ENCODE data around the gene SENP5.

DNA sequence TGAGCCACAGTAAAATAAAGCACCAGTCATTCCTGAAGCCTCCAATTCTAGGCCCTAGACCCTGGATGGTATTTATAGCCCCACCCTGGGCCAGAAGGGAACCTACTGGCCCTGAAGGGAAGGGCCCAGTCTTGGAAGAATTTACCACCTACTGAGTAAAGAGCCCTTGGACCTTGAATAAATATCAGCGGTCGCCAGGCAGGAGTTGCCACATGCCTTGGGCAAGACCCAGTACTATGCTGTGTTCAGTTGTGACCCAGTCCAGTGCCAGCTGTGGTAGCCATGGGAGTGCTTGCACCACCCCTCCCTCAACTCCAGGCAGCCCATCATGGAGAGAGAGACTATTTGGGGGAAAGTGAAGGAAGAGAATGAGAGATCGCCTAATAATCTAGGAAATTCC lies 47.7 kb downstream of the SENP5 start:
- TF ChIP-seq, protein P1, sequence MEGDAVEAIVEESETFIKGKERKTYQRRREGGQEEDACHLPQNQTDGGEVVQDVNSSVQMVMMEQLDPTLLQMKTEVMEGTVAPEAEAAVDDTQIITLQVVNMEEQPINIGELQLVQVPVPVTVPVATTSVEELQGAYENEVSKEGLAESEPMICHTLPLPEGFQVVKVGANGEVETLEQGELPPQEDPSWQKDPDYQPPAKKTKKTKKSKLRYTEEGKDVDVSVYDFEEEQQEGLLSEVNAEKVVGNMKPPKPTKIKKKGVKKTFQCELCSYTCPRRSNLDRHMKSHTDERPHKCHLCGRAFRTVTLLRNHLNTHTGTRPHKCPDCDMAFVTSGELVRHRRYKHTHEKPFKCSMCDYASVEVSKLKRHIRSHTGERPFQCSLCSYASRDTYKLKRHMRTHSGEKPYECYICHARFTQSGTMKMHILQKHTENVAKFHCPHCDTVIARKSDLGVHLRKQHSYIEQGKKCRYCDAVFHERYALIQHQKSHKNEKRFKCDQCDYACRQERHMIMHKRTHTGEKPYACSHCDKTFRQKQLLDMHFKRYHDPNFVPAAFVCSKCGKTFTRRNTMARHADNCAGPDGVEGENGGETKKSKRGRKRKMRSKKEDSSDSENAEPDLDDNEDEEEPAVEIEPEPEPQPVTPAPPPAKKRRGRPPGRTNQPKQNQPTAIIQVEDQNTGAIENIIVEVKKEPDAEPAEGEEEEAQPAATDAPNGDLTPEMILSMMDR (IDR thresholded peaks at IDR 0.05), result no peak
- TF ChIP-seq ZFX (IDR thresholded peaks at IDR 0.05; ENCODE audit: borderline replicate concordance), result no peak
